GM18519 (cell line): ENCODE data around the gene ZDHHC14.
"Not testable (repeated sequence)": the region's sequence is repeated elsewhere in the genome, so short reads cannot be mapped to it uniquely, and the experiment has no call there.

Source experiments
- ATAC-seq: cut with Tn5 transposase; IDR thresholded peaks from one replicate; pipeline ENCODE4 v1.9.1; 2021; ENCODE audit warnings: mild to moderate bottlenecking, moderate library complexity; ENCODE audit not compliant: unreplicated experiment, low FRiP score

The ZDHHC14 gene

DNA sequence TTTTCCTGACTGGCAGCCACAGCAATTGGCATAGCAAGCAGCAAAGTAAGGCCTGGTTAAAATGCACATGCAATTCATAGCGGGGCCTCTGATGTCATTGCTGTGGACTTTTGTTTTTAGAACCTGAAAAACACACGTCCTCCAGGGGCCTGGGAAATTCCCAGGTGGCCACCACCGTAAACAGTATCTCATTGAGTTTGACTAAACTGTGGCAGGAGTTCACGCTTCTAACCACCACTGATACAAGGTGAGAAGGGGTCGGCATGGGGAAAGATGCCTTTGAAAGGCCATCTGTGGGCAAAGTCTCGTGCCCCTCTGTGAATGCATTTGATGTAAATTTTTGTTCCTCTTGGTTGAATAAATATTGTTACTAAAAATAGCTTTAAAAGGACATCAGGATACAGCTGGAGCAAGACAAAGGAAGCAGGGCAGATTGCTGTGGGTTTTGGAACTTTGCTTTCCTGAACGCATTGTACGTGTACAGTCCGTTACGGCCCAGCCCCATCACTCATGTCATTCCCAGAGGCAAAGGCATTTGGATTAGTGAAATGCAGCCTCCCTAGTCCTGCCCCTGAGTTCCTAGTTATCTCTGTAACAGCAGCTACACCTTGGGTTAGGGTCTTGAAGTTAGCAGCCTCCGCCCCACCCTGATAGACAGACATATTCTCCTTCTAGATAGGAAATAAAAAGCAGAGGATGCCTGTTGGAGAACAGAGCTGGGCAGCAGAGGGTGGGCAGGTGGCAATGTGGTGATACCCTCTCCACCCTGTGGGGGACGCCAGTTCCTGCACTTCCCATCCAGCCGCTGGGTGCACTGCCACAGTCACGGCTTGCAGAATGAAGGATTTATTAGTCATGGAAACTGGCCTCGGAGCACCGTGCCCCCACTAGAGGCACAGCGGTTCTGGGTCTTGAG lies 80.3 kb downstream of the ZDHHC14 start:
- ATAC-seq, result no peak

DNA sequence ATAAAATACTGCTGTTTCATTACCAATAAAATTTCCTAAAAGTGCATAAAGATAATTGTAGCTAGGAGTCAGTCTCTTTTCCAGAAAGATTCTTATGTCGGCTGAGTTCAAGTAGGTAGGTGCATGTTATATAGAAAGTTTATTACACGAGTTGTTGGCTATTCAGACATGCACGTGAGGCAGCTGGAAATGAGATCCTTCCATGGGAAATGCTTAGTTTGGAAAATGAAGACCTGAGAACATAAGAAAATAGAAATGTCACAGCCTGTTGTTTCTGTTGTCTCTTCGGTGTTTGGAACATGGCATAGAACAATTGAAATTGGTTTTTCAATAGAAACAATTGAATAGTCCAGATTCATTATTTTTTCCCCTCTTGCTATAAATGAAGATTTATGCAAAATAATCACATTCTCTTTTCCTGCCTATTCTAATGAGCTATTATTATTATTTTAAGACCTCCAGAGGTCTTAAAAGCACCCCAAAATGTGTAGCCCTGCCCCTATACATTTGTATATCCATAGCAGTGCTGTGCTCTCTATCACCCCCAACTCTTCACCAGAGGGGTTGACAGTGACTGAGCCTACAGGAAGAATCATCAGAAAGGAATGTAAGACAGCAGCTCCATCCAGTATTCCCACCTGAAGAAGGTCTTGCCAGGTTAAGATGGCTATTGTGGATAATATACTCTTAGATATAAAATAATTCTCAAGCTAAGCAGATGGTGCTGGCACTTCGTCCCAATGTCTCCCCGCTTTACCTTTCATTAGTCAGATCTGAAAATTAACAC lies 82.2 kb downstream of the ZDHHC14 start:
- ATAC-seq, result no peak

DNA sequence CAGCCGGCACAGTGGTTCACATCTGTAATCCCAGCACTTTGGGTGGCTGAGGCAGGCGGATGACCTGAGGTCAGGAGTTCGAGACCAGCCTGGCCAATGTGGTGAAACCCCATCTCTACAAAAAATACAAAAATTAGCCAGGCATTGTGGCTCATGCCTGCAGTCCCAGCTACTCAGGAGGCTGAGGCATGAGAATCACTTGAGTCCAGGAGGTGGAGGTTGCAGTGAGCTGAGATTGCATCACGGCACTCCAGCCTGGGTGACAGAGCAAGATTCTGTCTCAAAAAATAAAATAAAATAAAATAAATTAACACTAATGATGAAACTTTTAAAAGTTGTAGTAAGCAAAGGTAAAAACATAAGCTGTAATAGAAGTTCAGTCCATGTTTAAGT lies 82.7 kb downstream of the ZDHHC14 start:
- not testable (repeated sequence) for ATAC-seq

DNA sequence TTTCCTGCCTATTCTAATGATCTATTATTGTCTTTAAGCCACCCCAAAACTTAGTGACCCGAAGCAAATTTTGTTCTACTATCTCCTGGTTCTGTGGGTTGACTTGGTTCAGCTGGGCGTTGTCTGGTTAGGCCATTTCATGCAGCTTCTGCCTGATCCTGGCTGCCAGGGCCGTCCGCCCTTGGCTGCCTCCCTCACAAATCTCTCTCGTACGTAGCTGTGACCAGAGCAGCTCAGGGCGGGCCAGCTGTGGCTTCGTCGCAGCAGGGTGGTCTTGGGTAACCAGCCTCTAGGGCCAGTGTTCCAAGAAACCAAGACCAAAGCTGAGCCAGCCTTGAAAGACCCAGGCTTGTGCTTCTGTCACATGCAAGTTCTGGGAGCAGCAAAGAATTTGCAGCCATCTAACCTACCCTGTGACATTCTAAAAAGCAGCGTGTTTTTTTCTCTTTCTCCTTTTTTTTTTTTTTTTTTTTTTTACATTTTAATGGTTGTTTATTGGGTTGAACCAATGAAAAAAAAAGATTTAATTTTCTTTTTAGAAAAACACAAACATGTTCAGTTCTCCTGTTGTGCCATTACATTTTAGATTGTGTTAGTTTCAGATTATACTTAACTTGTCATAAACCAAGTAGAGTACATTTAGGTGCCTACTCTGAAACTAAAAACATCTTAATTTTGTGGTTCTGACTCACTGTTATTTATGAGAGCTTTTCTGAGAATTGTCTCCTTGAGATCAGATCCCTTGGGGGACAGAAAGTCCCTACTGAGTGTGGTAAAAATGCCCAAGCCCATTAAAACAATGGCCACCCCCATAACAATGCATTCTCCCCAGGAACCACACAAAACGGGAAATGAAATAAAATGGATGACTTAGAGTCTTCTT lies 83.9 kb downstream of the ZDHHC14 start:
- peak; percentile 48 for ATAC-seq

DNA sequence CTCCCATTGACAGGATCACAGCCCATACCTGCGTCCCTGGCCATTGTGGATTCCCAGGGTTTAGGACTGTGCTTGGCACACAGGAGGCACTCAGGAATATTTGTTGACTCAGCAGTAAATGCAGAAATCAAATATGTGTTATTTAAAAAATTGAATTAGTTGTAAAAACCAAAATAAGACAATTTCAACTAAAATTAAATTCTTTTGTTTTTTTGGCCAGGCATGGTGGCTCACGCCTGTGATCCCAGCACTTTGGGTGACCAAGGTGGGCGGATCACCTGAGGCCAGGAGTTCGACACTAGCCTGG lies 85.3 kb downstream of the ZDHHC14 start:
- no peak for ATAC-seq

DNA sequence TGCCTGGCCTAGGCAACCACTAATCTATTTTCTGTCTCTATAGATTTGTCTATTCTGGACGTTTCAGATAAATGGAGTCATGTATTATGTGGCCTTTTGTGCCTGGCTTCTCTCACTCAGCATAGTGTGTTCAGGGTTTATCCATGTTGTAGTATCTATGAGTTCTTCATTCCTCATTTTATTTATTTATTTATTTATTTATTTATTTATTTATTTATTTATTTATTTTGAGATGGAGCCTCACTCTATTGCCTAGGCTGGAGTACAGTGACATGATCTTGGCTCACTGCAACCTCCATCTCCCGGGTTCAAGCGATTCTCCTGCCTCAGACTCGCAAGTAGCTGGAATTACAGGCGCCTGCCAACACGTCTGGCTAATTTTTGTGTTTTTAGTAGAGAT lies 86.3 kb downstream of the ZDHHC14 start:
- not testable (repeated sequence) for ATAC-seq

DNA sequence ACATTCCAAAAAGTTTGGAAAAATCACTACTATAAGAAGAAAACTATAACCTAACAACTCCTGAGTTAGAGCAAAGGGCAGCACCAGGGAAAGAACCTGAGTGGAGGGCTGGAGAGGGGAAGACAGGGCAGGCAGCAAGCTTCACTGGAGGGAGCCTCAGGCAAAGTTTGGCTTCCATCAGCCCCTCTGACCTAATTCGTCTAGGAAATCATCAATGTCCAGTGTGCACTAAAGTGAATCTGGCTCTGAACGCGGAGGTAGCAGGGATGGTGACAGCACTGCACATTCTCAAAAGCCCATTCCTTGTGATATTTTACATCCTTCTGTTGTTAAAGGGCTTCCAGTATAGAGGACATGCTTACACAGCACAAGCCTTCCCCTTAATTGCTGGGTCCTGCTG lies 87.1 kb downstream of the ZDHHC14 start:
- no peak for ATAC-seq

DNA sequence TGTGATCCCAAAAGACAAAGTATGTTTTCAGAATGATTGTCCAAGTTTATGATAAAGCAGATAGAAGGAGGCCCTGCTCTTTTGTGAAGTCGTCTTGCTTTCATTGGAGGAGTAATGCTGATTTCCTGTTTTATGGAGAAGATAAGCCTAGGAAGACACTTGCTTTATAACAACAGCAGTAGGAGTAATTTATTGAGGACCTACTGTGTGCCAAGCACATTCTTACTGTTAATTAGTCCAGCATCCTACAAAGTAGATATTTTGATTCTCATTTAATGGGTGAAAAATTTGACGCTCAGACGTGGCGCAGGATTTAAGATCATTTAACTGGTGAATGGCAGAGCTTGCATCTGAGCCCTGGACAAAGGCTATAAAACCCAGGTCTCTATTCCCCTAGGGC lies 87.6 kb downstream of the ZDHHC14 start:
- no peak for ATAC-seq

DNA sequence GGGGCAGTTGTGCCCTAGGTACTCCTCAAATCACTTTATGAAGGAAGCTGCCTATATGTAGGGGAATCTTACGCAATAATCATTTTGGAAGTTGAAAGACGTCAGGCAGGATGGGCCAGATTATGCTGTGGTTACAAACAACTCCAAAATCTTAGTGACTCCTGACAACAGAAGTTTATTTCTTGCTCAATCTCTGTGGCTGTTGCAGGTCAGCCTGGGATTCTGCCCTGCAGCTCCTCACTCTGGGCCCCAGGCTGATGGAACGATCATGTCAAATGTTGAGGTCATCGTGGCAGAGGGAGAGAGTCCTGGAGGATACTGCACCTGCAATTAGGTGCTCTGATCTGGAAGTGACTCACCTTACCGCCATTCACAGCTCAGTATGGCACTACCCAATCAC lies 88.4 kb downstream of the ZDHHC14 start:
- no peak for ATAC-seq

DNA sequence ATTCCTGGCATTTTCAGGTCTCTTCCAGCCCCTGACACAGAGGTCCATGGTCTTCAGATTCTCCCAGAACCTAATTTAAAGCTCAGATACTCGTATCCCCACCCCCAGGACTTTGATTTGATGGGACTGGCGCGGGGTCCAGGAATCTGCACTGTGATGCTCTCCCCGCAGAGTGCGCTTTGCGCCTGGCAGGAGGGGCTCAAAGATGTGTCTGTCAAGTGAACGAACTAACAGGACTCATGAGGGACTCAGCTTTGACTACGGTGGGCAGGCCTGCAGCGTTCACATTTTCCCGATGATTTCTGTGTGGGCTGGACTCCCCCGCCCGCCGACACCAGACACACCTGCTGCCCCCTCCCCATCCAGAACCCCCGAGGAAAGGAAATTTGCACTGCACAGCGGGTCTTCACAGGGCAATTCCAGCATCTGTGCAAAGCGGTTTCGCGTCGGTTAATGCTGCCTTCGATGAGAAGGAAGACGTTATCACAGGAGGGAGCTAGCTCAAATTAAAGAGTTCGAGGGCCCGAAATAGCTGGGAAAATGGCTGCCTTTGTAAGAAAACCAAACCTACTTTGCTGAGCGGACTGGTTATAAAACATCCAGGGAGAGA lies 90.2 kb downstream of the ZDHHC14 start:
- no peak for ATAC-seq

DNA sequence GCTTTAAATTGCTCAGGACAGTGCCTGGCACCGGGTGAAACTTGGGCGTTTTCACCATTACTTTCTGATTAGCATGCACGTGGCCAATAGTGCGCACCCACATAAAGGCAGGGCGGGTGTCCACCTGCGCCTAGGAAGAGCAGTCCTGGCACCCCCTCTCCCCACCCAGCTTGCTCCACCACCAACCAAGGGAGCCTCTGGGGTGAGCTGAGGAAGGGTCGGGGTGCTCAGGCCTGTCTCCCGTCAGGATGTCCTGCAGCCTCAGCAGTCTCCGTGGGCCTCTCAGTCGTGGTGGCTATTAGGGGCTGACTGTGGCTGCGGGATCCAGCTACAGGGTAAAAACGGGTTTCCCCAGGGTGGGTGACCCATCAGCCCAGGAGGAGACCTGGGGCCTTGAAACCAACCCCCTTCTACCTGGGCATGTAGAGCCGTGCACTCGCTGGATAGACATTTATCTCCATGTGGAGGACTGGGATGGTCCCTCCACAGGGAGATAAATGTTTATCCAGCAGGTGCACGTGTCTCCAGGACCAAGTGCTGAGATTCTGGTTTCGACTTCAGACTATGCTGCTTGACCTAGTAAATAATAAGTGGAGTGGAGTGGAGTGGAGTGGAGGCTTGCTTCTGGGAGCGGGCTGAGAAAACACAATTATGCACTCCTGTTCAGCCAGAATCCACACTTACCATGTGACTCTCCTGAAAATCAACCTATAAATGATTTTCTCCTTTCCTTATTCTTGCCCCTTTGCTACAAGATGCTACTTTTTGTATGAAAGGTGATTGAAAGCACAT lies 91.1 kb downstream of the ZDHHC14 start:
- no peak for ATAC-seq

DNA sequence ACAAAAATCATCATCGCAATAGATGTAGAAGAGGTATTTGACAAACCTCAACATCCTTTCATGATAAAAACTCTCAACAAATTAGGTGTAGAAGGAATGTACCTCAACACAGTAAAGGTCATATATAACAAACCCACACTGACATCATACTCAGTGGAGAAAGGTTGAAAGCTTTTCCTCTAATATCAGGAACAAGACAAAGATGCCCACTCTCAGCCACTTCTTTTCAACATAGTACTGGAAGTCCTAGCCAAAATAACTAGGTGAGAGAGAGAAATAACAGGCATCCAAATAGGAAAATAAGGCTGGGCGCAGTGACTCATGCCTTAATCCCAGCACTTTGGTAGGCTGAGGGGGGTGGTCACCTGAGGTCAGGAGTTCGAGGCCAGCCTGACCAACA lies 95.8 kb downstream of the ZDHHC14 start:
- no peak for ATAC-seq

DNA sequence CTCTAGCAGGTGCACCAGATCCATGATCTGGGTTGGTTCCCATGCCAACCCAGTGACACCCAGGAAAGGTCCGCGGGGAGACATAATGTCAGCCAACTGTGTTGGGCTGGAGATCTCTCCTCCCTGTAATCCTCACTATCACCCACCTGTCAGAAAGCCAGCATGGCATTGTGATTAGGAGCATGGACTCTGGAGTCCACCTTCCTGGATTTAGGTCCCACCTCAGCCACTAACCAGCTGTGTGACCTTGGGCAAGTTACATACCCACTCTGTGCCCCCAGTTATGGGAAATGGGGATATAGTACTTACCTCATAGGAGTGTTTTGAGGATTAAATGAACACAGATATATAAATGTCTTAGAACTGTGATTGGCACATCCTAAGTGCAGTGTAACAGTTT lies 97.9 kb downstream of the ZDHHC14 start:
- ATAC-seq, result no peak

DNA sequence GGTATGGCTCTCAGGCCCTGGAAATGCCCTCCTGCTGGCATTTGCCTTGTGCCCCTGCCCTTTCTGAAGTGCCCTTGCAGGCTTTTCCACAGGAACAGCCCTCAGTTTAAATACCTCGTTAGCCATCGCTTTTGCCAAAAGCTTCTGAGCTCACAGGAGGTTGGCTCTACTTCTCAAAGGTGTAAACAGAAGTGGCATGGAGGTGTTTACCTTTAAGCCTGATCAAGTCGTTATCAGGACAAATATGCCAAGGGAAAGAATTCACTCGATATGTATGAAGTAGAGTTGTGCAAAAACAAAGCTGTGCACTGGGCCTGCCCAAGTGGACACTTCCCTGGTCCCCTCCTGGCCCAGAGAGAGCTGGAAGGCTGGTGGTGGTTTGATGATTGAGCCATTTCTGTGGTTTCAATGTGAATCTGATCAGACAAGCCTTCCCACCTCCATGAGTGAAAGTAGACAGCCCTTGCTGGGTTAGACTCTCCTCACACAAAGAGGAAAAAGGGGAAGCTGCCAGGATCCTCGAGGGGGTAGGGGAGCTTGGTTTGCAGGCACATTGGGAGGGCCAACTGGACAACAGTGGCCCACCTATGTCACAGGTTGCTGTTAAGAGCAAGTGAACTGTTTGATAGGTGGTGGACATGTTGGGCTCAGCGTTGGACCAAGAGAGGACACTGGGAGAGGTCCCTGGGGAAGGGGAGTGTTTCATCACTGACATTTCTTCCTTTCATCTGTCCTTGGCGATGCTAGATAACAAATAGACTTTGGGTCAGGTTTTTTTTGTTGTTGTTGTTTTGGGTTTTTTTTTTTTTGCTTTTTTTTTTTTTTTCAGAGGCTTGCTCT lies 98.7 kb downstream of the ZDHHC14 start:
- ATAC-seq, result no peak

DNA sequence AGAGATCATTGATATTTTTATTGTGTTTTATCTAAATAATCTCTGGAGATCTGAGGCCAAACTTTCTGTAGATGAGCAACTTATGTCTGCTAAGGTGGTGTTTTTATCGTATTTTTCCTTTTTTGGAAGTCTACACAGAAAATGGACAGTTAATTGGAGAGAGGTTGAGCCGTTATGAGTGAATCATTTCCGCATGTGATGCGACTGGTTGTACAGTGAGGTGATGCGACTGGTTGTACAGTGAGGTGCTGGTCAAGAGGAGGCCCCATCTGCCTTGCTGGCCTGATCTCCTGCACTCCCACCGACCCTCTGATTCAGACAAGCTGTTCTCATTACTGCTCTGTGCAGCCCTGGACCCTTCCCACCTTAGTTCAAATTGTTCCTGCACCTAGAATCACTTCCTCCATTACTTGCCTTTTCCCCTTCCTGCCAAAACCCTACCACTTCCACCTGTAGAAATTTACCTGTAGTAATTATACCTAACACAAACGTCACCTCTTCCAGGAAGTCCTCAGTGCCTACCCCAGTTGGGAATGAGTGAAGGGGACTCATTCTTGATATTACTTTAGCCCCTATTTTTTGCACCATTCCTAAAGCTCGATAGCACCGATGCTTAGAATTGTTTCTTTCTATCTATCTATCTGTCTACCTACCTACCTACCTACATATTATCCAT lies 100.3 kb downstream of the ZDHHC14 start:
- ATAC-seq, result no peak

DNA sequence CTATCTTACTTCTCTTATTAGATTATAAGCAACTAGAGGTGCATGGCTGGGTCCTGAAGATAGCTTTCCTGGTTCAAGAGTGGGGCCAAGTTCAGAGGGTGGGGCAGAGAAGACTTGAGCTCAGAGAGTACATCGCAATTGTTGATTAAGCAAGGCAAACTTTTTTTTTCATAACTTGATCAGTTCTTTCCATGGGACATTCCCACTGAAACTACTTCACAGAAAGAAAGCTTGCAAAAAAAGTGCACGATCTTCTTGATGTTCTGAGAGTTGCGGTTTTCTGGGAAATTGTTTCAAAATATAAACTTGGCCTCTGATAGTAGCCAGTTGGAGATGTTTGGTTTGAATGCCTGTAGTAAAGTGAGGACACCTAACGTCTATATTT lies 100.9 kb downstream of the ZDHHC14 start:
- ATAC-seq, result no peak

DNA sequence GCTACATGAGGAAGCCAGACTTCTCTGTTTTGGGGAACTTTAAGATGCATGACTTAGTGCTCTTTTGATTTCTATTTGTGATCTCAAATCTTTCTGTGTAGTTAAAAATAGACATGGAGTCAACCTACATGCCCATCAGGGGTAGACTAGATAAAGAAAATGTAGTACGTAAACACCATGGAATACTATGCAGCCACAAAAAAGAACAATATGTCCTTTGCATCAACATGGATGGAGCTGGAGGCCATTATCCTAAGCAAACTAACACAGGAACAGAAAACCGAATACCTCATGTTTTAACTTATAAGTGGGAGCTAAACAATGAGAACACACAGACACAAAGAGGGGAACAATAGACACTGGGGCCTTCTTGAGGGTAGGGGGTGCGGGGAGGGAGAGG lies 102.8 kb downstream of the ZDHHC14 start:
- no peak for ATAC-seq

DNA sequence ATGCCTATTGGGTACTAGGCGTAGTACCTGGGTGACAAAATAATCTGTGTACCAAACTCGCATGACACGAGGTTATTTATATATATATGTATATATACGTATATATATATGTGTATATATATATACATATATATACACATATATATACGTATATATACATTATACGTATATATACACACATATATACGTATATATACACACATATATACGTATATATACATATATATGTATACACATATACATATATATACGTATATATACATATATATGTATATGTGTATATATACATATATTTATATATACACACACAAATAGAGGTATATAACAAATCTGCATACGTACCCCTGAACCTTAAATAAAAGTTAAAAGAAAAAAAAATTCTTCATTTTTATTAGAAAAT lies 103.2 kb downstream of the ZDHHC14 start:
- no peak for ATAC-seq
